Smooth muscle cell of the brain vasculature (primary cell): Measurements from ENCODE around the gene SIPA1L3.
"Not testable (repeated sequence)": the region's sequence is repeated elsewhere in the genome, so short reads cannot be mapped to it uniquely, and the experiment has no call there.

Experiments
- DNase-seq: peaks from one replicate; pipeline ENCODE4 v3.0.0-alpha.2; 2012; ENCODE audit warnings: low read depth, low spot score

The SIPA1L3 gene

DNA sequence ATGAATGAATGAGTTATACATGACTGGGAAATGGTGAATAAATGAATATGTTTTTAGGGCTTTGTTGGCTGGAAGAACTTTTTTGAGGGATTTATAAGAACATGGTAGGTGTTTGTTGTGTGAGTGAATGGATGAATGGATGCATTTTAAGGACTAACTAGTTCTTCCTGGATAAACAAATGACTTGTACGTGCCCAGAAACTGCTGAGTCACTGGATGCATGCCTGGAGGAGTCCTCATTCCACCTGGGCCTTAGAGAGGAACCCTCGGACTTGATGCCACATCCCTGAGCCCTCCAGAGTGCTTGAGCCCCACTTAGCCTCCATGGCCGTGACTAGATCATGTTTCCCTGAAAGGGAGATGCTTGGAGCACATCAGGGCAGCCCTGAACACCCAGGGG, 163.6 kb downstream of the SIPA1L3 start:
- no peak for DNase-seq

DNA sequence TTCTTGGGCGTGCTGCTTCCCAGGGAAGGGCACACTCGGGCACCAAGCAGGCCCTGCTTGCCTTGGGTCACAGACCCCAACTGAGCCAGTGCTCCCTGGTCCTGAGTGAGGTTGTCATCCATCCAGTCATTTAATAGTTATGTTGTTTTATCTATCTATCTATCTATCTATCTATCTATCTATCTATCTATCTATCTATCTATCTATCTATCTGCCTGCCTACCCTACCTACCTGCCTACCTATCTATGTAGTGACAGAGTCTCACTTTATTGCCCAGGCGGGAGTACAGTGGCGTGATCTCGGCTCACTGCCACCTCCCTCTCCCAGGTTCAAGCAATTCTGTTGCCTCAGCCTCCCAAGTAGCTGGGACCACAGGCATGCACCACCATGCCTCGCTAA, 164.0 kb downstream of the SIPA1L3 start:
- DNase-seq, result not testable (repeated sequence)

DNA sequence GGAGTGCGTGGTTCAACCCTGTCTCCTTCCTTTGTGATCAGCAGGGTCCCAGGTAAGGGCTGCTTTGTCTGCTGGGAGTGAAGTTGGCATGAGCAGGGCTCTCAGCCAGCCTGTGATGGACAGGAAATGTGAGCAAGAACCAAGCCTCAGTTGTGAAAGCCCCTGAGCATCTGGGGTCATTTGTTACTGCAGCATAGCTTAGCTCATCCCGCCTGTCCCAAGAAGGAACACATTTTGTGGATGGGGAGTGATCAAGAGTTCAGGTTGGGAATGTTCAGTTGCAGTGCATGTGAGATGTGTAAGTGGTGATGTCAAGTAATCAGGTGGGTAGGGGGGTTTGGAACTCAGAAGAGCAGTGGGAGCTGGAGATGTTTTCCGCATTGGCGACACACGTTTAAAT, 164.6 kb downstream of the SIPA1L3 start:
- no peak for DNase-seq

DNA sequence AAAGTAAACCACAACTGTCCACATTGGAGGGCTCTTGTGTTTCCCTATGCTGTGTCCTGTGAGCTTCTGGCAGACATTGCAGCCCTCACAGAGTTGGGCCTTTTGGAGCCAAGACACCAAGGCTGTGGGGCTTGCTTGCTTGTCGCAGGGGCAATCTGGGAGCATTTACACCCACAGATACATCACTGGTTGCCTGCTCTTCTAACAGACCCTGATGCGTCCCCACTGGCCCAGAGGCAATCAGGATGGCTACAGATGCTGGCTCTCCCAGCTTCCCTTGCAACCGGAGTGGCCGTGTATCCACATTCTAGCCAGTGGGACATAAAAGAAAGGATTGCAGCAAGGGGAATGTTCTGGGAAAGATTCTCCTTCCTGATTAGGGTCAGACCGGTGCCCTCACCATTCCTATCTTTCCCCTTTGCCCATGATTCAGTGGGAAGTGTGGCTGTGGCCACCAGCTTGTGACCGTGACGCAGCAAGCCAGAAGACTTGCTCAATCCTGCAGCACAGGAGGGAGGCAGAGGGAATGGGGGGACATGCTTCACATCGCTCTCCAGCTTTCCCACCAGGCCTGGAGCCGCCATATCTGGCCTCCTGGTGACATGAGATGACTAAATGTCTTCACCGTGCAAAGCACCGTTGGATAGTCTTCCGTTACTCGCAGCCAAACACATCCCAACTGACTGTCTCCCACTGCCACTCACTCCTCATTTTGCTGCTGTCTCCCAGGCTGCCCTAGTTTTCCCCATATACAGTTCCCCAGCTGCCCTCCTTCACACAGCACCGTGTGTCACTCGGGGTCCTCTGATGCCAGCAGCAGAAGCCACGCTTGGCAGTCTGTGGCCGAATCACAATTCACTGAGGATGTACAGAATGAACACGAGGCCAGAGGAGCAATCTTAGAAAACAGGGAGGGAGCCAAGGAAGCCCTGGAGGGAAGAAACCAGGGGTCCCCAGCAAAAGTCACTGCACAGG, 166.1 kb downstream of the SIPA1L3 start:
- no peak for DNase-seq

DNA sequence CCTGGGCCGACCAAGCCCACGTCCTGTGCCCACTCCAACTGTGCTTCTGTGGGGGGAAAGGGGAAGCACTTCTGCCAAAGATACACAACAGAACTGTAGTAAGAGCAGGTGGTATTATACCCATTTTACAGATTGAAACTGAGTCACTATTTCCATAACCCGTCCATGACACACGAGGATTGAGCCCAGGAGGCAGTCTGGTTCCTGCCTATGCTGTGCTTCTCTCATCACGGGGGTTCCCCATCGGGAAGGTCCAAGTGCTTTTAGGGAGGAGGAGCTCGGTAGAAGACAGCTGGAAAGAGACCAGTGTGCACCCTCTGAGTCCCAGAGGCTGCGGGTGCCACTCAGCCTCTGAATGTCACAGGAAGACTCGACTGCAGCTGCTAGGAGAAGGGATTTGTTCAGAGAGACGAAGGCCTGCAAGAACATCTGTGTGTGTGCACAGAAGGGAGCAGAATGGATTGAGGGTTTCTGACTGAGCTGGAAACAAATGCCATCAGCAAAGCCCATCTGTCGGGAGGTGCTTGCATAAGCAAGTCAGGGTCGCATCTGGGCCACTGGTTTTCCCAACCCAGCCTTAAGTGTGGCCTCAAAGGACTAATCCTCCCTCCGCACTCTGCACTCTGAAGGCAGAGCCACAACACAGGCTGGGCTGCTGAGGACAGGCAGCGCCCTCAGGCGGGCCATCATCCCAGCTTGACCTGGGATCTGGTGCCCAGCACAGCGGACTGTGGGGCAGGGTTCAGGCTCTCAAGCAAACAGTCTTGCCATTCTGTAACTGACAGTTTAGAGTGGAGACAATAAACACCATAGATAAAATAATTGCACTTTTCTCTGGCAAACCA, 167.1 kb downstream of the SIPA1L3 start:
- DNase-seq, result no peak

DNA sequence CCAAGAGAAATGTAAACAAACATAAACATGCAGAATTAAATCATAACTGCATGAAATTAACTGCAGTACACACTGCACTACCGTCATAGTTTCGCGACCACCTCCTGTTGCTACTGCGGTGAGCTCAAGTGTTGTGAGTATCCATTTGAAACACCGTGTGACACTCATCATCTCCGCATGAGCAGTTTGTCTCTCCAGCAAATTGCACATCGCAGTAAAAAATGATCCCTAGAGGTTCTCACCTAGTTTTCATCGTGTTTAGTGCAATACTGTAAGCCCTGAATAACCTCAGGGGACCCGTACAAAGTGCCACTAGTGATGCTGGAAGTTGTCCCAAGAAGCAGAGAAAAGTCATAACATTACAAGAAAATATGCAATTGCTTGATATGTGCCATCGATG, 169.3 kb downstream of the SIPA1L3 start:
- no peak for DNase-seq

DNA sequence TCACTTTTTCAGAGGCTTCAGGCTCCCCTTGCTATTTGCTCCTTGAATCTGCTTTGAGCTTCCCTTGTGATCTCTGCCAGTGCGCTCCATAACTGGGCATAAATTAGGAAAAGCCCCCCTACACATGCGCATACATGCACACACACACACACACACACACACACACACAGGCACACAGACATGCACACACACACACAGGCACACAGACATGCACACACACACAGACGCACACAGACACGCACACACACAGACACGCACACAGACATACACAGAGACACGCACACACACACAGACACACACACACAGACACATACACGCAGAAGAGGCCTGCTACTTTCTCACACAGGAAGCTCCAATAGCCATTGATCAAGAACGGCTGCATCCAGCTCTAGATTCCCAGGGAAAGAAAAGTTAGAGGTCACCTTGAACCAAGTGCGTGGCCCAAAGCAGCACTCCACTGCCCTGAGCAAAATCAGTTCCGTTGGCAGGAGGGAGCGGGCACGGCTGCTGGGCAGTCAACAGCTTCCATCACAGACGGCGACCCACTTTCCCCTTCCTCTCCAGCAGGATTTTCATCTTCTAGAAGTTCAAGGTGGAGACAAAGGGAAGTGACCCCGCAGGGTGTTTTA, 171.4 kb downstream of the SIPA1L3 start:
- no peak for DNase-seq

DNA sequence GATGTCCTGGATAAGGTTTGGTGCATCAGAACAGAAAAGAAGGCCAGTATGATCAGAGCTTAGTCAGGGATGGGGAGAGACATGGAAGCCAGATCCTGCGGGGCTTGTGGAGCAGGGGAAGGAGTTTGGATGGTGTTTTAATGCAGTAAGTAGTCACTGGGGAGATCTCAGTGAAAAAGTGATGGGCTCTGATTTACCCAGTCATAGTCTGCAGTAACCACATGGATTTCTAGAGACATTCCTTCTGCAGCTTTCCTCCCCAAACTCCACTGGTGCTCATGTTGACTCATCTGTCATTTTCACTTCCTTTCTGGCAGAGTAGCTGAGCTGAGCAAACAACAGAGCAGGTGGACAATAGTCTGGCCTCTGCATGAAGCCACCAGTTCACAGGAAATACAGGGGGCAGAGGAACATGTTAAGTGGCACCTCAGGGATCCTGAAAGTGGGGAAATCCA, 172.9 kb downstream of the SIPA1L3 start:
- DNase-seq, result no peak

DNA sequence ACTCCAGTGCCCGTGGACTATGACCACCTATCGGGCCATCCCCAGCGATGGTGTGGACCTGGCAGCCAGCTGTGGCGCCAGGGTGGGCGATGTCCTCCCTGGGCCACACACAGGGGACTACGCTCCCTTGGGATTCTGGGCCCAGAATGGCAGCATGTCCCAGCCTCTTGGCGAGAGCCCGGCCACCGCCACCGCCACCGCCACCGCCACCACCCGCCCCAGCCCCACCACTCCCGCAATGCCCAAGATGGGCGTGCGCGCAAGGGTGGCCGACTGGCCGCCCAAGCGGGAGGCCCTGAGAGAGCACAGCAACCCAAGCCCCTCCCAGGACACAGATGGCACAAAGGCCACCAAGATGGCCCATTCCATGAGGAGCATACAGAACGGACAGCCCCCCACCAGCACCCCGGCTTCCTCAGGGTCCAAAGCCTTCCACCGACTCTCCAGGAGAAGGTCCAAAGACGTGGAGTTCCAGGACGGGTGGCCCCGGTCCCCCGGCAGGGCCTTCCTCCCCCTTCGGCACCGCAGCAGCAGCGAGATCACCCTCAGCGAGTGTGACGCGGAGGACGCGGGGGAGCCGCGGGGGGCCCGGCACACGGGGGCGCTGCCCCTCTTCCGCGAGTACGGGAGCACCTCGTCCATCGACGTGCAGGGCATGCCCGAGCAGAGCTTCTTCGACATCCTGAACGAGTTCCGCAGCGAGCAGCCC, 174.7 kb downstream of the SIPA1L3 start:
- DNase-seq, result no peak

DNA sequence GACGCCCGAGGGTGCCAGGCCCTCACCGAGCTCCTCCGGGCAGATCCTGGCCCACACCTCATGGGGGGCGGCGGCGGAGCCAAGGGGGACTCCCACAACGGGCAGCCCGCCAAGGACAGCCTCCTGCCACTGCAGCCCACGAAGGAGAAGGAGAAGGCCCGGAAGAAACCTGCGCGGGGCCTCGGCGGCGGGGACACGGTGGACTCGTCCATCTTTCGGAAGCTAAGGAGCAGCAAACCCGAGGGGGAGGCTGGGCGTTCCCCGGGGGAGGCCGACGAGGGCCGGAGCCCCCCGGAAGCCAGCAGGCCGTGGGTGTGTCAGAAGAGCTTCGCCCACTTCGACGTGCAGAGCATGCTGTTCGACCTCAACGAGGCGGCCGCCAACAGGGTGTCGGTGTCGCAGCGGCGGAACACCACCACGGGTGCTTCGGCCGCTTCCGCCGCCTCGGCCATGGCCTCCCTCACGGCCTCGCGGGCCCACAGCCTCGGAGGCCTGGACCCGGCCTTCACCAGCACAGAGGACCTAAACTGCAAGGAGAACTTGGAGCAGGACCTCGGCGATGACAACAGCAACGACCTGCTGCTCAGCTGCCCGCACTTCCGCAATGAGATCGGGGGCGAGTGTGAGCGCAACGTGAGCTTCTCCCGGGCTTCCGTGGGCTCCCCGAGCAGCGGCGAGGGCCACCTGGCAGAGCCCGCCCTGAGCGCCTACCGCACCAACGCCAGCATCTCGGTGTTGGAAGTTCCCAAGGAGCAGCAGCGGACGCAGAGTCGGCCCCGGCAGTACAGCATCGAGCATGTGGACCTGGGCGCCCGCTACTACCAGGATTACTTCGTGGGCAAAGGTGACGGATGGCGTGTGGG, 175.5 kb downstream of the SIPA1L3 start:
- no peak for DNase-seq

DNA sequence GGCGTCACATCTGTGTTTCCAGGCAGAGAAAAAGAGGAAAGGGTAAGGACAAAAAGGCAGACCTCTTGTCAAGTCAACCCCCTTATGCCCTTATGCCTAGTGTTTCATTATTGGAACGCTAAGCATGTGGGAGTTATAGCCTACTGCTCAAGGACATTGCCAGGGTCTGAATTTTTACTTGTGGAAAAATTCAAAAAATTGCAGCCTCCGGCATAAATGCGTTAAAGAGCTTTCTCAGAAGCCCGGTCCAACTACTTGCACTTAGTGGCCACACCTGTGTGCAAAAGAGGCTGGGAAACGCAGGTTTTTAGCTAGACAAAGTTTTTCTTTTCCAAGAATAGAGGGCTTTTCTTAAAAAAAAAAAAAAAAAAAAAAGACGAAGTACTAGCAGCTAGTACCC, 177.2 kb downstream of the SIPA1L3 start:
- DNase-seq, result no peak

DNA sequence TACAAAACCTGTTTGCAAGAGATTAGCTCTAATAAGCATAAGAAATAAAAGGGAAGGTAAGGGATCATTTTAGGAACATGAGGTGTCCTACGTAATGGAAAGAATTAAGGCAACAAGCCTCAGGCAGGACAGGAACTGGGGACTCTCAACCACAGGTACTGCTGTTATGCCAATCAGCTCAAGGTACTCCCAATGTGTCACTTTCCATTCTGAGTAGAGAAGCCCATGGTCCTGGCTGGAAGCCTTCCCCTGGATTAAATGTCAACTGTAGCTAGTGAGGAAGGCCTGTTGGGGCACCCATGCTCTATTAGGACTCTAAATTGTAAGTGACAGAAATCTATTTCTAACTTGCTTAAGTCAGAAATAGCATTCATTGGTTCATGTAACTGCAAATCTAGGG, 182.4 kb downstream of the SIPA1L3 start:
- no peak for DNase-seq

DNA sequence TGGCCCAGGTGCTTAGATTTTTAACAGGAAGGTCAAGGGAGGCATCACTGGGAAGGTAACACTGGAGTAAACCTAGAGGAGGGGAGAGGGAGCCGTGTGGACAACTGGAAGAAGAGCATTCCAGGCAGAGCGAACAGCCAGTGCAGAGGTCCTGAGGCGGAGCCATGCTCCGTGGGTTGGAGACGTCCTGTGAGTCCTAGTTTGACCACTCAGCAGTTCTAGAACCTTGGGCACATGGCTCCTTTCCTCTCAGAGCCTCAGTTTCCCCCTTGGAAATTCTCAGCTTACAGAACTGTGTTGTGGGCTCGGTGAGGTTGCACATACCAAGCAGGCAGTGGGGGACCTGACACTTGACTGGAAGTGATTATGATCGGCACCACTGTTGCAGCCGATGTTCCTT, 186.1 kb downstream of the SIPA1L3 start:
- DNase-seq, result no peak

DNA sequence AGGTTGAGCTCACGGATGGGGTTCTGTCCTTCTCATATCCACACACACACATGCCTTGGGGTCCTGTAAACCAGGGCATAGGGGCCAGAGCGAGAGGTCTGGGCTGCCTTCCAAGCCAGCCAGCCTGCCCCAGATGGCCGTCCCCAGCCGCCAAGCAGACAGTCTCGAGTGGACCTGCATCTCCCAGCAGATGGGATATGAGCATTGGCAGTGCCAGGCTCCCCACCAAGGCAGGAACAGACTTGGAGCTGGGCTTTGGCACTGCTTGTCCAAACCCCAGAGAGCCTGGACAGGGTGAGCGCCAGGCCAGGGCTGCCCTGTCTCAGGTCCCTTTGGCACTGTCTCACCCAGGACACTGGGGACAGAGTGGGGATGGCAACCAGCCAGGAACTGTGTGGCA, 186.6 kb downstream of the SIPA1L3 start:
- no peak for DNase-seq

DNA sequence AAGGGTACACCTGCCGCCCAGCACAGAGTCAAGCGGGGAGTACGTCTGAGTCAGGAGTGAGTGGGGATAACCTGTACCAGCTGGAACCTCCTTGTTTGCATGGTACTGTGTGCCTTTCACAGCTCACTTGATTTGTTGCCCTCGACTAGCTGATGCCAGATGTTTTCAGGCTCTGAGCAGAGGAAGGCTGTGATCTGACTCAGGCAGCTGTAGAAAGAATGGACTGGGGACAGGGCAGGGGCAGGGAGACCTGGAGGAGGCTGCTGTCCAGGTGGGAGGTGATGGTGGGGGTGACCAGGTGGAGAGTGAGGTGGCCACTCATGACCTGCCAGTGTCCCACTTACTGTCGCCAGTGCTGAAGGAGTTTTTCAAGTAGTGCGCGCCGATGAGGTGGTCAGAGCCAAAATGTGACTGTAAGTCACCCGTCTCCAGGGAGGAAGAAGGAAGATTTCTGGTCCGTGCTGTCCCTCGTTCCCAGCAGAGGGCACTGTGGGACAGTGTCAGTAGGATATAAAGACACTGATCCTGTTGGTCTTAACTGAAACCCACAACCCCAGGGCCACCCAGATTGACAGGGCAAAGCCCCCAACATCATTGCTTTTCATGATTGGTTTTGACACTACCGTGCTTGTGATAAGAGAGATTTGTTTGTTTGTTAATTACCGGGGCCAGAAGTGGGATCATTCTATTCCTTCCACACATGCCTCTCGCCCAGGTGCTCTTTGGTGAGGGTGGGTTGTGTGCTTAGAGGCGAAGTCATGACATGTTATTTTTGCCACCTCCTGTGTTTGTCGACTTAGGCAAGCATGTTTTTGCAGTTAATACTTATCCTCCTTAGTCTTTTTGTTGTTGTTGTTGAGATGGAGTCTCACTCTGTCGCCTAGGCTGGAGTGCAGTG, 188.7 kb downstream of the SIPA1L3 start:
- DNase-seq, result peak; percentile 26

DNA sequence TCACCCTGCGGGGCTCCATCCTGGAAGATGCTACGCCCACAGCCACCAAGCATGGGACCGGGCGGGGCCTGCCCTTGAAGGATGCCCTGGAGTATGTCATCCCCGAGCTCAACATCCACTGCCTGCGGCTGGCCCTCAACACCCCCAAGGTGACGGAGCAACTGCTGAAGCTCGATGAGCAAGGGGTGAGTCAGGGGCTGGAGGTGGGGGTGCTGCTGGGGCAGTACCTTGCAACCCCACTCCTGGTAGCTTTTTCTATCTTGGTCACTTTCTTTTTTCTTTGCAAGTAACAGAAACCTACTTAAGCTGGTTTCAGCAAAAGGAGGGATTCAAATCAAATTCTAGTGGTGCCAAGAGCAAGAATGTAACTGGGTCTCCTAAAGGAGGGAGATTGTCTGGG, 193.0 kb downstream of the SIPA1L3 start:
- no peak for DNase-seq

DNA sequence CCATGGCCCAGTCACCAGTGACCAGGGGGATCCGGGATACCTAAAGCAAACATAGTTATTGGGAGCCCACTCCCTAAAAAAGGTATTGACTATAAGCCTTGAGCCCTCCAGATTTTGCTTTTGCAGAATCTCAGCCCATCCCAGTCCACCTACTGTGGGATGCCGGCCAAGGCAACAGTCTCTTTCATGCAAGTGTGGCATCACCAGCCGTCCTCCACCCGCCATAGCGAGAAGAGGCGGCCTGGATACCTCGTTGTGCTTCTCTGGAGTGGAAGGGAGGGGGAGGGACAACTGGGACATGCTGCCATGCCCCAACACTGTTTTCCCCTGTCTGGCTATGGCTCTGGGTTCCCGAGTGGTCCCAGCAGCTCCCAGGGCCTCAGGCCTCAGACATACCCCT, 193.6 kb downstream of the SIPA1L3 start:
- no peak for DNase-seq

DNA sequence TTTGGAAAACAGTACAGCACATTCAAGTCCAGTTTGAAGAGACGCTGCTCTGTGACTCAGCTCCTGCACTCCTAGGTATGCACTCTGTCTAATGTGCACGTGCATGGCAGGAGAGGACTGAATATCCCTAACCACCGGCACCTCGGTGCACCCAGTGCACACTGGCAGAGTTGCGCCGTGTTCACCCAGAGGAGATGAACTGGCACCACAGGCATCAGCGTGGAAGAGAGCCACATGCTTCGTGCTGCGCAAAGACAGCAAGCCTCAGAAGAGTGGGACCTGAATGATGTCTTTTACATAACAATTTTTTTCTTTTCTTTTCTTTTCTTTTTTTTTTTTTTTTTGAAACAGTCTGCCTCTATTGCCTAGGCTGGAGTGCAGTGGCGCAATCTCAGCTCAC, 194.7 kb downstream of the SIPA1L3 start:
- DNase-seq, result no peak

DNA sequence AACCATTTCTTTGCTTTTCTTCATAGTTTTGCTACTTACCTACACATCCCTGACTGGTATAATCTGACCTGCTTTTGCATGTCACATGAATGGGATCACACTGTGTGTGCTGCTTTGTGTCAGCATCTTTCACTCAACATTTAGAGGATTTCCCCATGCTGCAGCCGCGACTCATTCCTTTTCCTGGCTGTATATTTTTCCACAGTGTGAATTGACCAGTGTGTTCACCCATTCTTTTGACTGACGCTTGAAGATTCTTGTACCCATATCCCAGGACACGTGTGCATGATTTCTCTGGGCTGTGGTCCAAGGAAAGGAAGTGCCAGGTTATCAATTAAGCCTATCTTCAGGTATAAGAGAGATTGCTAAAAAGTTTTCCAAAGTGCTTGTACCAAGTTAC, 198.6 kb downstream of the SIPA1L3 start:
- no peak for DNase-seq
